ENCODE measurements around the gene CRISP2. TPM values are rescaled to one million over a fixed set of nuclear protein-coding genes. Genes with fewer than 3 reads are reported as not detected.

The CRISP2 gene
- total RNA-seq, 1 donor from 2014 or later, result not detected

- Mint-ChIP-seq H3K27me3 (ENCODE audit: low read depth, unreplicated experiment) (no peaks in the 10 kb centered on the region), H3K9me3 (ENCODE audit: unreplicated experiment) (peaks cover 8% of the 10 kb centered on the region), H3K4me1 (ENCODE audit: low read depth, unreplicated experiment) (no peaks in the 10 kb centered on the region), H3K4me3 (ENCODE audit: unreplicated experiment) (no peak overlapping the region), H3K27ac (ENCODE audit: unreplicated experiment) (no peak overlapping the region), H3K36me3 (ENCODE audit: low read depth, unreplicated experiment) (no peaks in the 10 kb centered on the region)
- Histone ChIP-seq H3K36me3 (ENCODE audit: insufficient read depth, low read length) (no peaks in the 10 kb centered on the region), H3K4me1 (ENCODE audit: insufficient read depth, low read length) (no peaks in the 10 kb centered on the region), H4K20me1 (ENCODE audit: insufficient read depth, low read length) (no peaks in the 10 kb centered on the region), H3K9ac (ENCODE audit: low read length) (no peak overlapping the region), H3K27ac (ENCODE audit: low read depth, low read length) (no peak overlapping the region), H3K4me2 (ENCODE audit: low read length) (no peak overlapping the region), H3K27me3 (ENCODE audit: insufficient read depth, low read length) (no peaks in the 10 kb centered on the region), H3K79me2 (ENCODE audit: insufficient read depth, low read length) (no peaks in the 10 kb centered on the region), H3K9me3 (ENCODE audit: insufficient read depth, low read depth, low read length) (no peaks in the 10 kb centered on the region), H2AFZ (ENCODE audit: low read depth, low read length) (no peak overlapping the region), H3K4me3 (ENCODE audit: insufficient read depth, low read depth, low read length) (no peak overlapping the region)
- FAIRE-seq (no peak), DNase-seq (ENCODE audit: low read depth) (no peak)
- TF ChIP-seq CTCF (IDR thresholded peaks at IDR 0.05; ENCODE audit: insufficient read depth, low read depth, low read length) (no peak), EZH2 (IDR thresholded peaks at IDR 0.05; ENCODE audit: insufficient read depth, low read length) (no peak)
Measured at GRCh38 chr6:49693512-49693911, 19.8 kb downstream of the CRISP2 start.

- Histone ChIP-seq H3K4me2 (ENCODE audit: low read length) (no peak overlapping the region), H3K27ac (ENCODE audit: low read depth, low read length) (no peak overlapping the region), H3K9me3 (ENCODE audit: insufficient read depth, low read depth, low read length) (no peaks in the 10 kb centered on the region), H3K36me3 (ENCODE audit: insufficient read depth, low read length) (no peaks in the 10 kb centered on the region), H3K4me3 (ENCODE audit: insufficient read depth, low read depth, low read length) (no peak overlapping the region), H2AFZ (ENCODE audit: low read depth, low read length) (no peak overlapping the region), H3K79me2 (ENCODE audit: insufficient read depth, low read length) (no peaks in the 10 kb centered on the region), H4K20me1 (ENCODE audit: insufficient read depth, low read length) (no peaks in the 10 kb centered on the region), H3K9ac (ENCODE audit: low read length) (no peak overlapping the region), H3K27me3 (ENCODE audit: insufficient read depth, low read length) (no peaks in the 10 kb centered on the region), H3K4me1 (ENCODE audit: insufficient read depth, low read length) (no peaks in the 10 kb centered on the region)
- Mint-ChIP-seq H3K9me3 (ENCODE audit: unreplicated experiment) (peaks cover 8% of the 10 kb centered on the region), H3K36me3 (ENCODE audit: low read depth, unreplicated experiment) (no peaks in the 10 kb centered on the region), H3K27ac (ENCODE audit: unreplicated experiment) (no peak overlapping the region), H3K4me3 (ENCODE audit: unreplicated experiment) (no peak overlapping the region), H3K27me3 (ENCODE audit: low read depth, unreplicated experiment) (no peaks in the 10 kb centered on the region), H3K4me1 (ENCODE audit: low read depth, unreplicated experiment) (no peaks in the 10 kb centered on the region)
- FAIRE-seq (no peak), DNase-seq (ENCODE audit: low read depth) (no peak)
- TF ChIP-seq CTCF (IDR thresholded peaks at IDR 0.05; ENCODE audit: insufficient read depth, low read depth, low read length) (no peak), EZH2 (IDR thresholded peaks at IDR 0.05; ENCODE audit: insufficient read depth, low read length) (no peak)
Measured at GRCh38 chr6:49692534-49692933, 20.8 kb downstream of the CRISP2 start.

- peaks cover 6% of the 10 kb centered on the region for H3K9me3 Mint-ChIP-seq (ENCODE audit: unreplicated experiment)
- no peak overlapping the region for H3K4me3 Mint-ChIP-seq (ENCODE audit: unreplicated experiment)
- Histone ChIP-seq H3K4me3 (ENCODE audit: insufficient read depth, low read depth, low read length) (no peak overlapping the region), H3K4me1 (ENCODE audit: insufficient read depth, low read length) (no peaks in the 10 kb centered on the region), H3K27ac (ENCODE audit: low read depth, low read length) (no peak overlapping the region), H3K9me3 (ENCODE audit: insufficient read depth, low read depth, low read length) (no peaks in the 10 kb centered on the region), H3K27me3 (ENCODE audit: insufficient read depth, low read length) (no peaks in the 10 kb centered on the region), H2AFZ (ENCODE audit: low read depth, low read length) (no peak overlapping the region), H3K9ac (ENCODE audit: low read length) (no peak overlapping the region), H3K79me2 (ENCODE audit: insufficient read depth, low read length) (no peaks in the 10 kb centered on the region), H3K36me3 (ENCODE audit: insufficient read depth, low read length) (no peaks in the 10 kb centered on the region), H4K20me1 (ENCODE audit: insufficient read depth, low read length) (no peaks in the 10 kb centered on the region), H3K4me2 (ENCODE audit: low read length) (no peak overlapping the region)
- DNase-seq (ENCODE audit: low read depth) (peak; percentile 2), FAIRE-seq (no peak)
- H3K27ac Mint-ChIP-seq (ENCODE audit: unreplicated experiment), result peak overlapping the region; percentile 23
- peaks cover 4% of the 10 kb centered on the region for H3K4me1 Mint-ChIP-seq (ENCODE audit: low read depth, unreplicated experiment)
- no peaks in the 10 kb centered on the region for H3K27me3 Mint-ChIP-seq (ENCODE audit: low read depth, unreplicated experiment)
- no peak for TF ChIP-seq CTCF (IDR thresholded peaks at IDR 0.05; ENCODE audit: insufficient read depth, low read depth, low read length)
- no peak for TF ChIP-seq EZH2 (IDR thresholded peaks at IDR 0.05; ENCODE audit: insufficient read depth, low read length)
- no peaks in the 10 kb centered on the region for H3K36me3 Mint-ChIP-seq (ENCODE audit: low read depth, unreplicated experiment)
Measured at GRCh38 chr6:49676671-49677281, 36.6 kb downstream of the CRISP2 start.

All from astrocyte (in vitro differentiated cells and primary cell).